Measurements from ENCODE around the gene PUS10. TPM values are rescaled to one million over a fixed set of nuclear protein-coding genes. Genes with fewer than 3 reads are reported as not detected.
"Not testable (repeated sequence)": the region's sequence is repeated elsewhere in the genome, so short reads cannot be mapped to it uniquely, and the experiment has no call there.

Gene PUS10
- total and polyA plus RNA-seq, 2 experiments from 2014 or later: 2.2 to 2.5 TPM

GRCh38 chr2:60932061-60932460, 86.0 kb downstream of the PUS10 start:
- not testable (repeated sequence) for H3K27ac ChIP-seq (ENCODE audit: low read depth); H3K4me2 ChIP-seq; H3K36me3 ChIP-seq (ENCODE audit: insufficient read depth); H3K4me3 ChIP-seq; DNase-seq (ENCODE audit: low spot score); ATAC-seq; H3K79me2 ChIP-seq (replicated peaks; ENCODE audit: insufficient read depth); H2AFZ ChIP-seq; H3F3A ChIP-seq (replicated peaks; ENCODE audit: low read depth); H4K20me1 ChIP-seq (replicated peaks; ENCODE audit: insufficient read depth); H3K27me3 ChIP-seq (ENCODE audit: insufficient read depth); H3K9me2 ChIP-seq (ENCODE audit: insufficient read depth); H3K4me3 Mint-ChIP-seq; H3K36me3 Mint-ChIP-seq (ENCODE audit: low read depth); H3K27ac Mint-ChIP-seq; H3K9me3 Mint-ChIP-seq; H3K4me1 Mint-ChIP-seq; H3K27me3 Mint-ChIP-seq (ENCODE audit: insufficient read depth, low read depth, poor library complexity); H3K4me1 ChIP-seq (ENCODE audit: insufficient read depth)

GRCh38 chr2:60926741-60927552, 91.1 kb downstream of the PUS10 start:
- H3K27me3 ChIP-seq (ENCODE audit: insufficient read depth): no peaks in the 10 kb centered on the region
- ATAC-seq (no peak), DNase-seq (ENCODE audit: low spot score) (no peak)
- Mint-ChIP-seq H3K4me3 (no peak overlapping the region), H3K27ac (no peak overlapping the region), H3K36me3 (ENCODE audit: low read depth) (peaks cover 13% of the 10 kb centered on the region; the same call in 2 of the 3 replicates), H3K9me3 (peaks cover 3% of the 10 kb centered on the region; the same call in 1 of the 3 replicates), H3K4me1 (peaks cover 11% of the 10 kb centered on the region), H3K27me3 (ENCODE audit: insufficient read depth, low read depth, poor library complexity) (no peaks in the 10 kb centered on the region)
- peaks cover 16% of the 10 kb centered on the region for H3K4me1 ChIP-seq (ENCODE audit: insufficient read depth)
- H3K9me2 ChIP-seq (ENCODE audit: insufficient read depth): no peaks in the 10 kb centered on the region
- no peaks in the 10 kb centered on the region for H3F3A ChIP-seq (replicated peaks; ENCODE audit: low read depth)
- H2AFZ ChIP-seq: no peak overlapping the region
- no peaks in the 10 kb centered on the region for H3K79me2 ChIP-seq (replicated peaks; ENCODE audit: insufficient read depth)
- H3K4me2 ChIP-seq: 0 out of 2 replicates have a peak overlapping the region, but pooled peaks have one; percentile 48
- H4K20me1 ChIP-seq (replicated peaks; ENCODE audit: insufficient read depth): no peaks in the 10 kb centered on the region
- no peak overlapping the region for H3K27ac ChIP-seq (ENCODE audit: low read depth)
- no peaks in the 10 kb centered on the region for H3K36me3 ChIP-seq (ENCODE audit: insufficient read depth)
- H3K4me3 ChIP-seq: no peak overlapping the region
- no peak for TF ChIP-seq NANOG (IDR thresholded peaks at IDR 0.05; ENCODE audit: borderline replicate concordance)
- TF ChIP-seq, protein P1, sequence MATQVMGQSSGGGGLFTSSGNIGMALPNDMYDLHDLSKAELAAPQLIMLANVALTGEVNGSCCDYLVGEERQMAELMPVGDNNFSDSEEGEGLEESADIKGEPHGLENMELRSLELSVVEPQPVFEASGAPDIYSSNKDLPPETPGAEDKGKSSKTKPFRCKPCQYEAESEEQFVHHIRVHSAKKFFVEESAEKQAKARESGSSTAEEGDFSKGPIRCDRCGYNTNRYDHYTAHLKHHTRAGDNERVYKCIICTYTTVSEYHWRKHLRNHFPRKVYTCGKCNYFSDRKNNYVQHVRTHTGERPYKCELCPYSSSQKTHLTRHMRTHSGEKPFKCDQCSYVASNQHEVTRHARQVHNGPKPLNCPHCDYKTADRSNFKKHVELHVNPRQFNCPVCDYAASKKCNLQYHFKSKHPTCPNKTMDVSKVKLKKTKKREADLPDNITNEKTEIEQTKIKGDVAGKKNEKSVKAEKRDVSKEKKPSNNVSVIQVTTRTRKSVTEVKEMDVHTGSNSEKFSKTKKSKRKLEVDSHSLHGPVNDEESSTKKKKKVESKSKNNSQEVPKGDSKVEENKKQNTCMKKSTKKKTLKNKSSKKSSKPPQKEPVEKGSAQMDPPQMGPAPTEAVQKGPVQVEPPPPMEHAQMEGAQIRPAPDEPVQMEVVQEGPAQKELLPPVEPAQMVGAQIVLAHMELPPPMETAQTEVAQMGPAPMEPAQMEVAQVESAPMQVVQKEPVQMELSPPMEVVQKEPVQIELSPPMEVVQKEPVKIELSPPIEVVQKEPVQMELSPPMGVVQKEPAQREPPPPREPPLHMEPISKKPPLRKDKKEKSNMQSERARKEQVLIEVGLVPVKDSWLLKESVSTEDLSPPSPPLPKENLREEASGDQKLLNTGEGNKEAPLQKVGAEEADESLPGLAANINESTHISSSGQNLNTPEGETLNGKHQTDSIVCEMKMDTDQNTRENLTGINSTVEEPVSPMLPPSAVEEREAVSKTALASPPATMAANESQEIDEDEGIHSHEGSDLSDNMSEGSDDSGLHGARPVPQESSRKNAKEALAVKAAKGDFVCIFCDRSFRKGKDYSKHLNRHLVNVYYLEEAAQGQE (IDR thresholded peaks at IDR 0.05; ENCODE audit: unreplicated experiment): no peak
- no peak for TF ChIP-seq CREB1 (CRISPR knock-in tag; IDR thresholded peaks at IDR 0.05; ENCODE audit: low read depth)
- TF ChIP-seq EZH2 (IDR thresholded peaks at IDR 0.05; ENCODE audit: low read depth, unreplicated experiment): no peak
- TF ChIP-seq, protein P2, sequence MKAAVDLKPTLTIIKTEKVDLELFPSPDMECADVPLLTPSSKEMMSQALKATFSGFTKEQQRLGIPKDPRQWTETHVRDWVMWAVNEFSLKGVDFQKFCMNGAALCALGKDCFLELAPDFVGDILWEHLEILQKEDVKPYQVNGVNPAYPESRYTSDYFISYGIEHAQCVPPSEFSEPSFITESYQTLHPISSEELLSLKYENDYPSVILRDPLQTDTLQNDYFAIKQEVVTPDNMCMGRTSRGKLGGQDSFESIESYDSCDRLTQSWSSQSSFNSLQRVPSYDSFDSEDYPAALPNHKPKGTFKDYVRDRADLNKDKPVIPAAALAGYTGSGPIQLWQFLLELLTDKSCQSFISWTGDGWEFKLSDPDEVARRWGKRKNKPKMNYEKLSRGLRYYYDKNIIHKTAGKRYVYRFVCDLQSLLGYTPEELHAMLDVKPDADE (IDR thresholded peaks at IDR 0.05): no peak
- TF ChIP-seq, protein P3, sequence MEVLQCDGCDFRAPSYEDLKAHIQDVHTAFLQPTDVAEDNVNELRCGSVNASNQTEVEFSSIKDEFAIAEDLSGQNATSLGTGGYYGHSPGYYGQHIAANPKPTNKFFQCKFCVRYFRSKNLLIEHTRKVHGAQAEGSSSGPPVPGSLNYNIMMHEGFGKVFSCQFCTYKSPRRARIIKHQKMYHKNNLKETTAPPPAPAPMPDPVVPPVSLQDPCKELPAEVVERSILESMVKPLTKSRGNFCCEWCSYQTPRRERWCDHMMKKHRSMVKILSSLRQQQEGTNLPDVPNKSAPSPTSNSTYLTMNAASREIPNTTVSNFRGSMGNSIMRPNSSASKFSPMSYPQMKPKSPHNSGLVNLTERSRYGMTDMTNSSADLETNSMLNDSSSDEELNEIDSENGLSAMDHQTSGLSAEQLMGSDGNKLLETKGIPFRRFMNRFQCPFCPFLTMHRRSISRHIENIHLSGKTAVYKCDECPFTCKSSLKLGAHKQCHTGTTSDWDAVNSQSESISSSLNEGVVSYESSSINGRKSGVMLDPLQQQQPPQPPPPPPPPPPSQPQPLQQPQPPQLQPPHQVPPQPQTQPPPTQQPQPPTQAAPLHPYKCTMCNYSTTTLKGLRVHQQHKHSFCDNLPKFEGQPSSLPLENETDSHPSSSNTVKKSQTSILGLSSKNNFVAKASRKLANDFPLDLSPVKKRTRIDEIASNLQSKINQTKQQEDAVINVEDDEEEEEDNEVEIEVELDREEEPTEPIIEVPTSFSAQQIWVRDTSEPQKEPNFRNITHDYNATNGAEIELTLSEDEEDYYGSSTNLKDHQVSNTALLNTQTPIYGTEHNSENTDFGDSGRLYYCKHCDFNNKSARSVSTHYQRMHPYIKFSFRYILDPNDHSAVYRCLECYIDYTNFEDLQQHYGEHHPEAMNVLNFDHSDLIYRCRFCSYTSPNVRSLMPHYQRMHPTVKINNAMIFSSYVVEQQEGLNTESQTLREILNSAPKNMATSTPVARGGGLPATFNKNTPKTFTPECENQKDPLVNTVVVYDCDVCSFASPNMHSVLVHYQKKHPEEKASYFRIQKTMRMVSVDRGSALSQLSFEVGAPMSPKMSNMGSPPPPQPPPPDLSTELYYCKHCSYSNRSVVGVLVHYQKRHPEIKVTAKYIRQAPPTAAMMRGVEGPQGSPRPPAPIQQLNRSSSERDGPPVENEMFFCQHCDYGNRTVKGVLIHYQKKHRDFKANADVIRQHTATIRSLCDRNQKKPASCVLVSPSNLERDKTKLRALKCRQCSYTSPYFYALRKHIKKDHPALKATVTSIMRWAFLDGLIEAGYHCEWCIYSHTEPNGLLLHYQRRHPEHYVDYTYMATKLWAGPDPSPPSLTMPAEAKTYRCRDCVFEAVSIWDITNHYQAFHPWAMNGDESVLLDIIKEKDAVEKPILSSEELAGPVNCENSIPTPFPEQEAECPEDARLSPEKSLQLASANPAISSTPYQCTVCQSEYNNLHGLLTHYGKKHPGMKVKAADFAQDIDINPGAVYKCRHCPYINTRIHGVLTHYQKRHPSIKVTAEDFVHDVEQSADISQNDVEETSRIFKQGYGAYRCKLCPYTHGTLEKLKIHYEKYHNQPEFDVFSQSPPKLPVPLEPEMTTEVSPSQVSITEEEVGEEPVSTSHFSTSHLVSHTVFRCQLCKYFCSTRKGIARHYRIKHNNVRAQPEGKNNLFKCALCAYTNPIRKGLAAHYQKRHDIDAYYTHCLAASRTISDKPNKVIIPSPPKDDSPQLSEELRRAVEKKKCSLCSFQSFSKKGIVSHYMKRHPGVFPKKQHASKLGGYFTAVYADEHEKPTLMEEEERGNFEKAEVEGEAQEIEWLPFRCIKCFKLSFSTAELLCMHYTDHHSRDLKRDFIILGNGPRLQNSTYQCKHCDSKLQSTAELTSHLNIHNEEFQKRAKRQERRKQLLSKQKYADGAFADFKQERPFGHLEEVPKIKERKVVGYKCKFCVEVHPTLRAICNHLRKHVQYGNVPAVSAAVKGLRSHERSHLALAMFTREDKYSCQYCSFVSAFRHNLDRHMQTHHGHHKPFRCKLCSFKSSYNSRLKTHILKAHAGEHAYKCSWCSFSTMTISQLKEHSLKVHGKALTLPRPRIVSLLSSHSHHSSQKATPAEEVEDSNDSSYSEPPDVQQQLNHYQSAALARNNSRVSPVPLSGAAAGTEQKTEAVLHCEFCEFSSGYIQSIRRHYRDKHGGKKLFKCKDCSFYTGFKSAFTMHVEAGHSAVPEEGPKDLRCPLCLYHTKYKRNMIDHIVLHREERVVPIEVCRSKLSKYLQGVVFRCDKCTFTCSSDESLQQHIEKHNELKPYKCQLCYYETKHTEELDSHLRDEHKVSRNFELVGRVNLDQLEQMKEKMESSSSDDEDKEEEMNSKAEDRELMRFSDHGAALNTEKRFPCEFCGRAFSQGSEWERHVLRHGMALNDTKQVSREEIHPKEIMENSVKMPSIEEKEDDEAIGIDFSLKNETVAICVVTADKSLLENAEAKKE (CRISPR knock-in tag; IDR thresholded peaks at IDR 0.05): no peak
- TF ChIP-seq CTCF (conservative IDR thresholded peaks at IDR 0.05; ENCODE audit: low read depth in 2 of 2): no peak
- no peak for TF ChIP-seq ZNF114 (CRISPR knock-in tag; IDR thresholded peaks at IDR 0.05)
